HG03064 (cell line): ENCODE results near the gene HEXB.
"Not testable (repeated sequence)": the region's sequence is repeated elsewhere in the genome, so short reads cannot be mapped to it uniquely, and the experiment has no call there.

Source experiments
- ATAC-seq: cut with Tn5 transposase; IDR thresholded peaks from one replicate; pipeline ENCODE4 v1.9.1; 2021; ENCODE audit warnings: low read depth; ENCODE audit not compliant: unreplicated experiment

HEXB gene

DNA sequence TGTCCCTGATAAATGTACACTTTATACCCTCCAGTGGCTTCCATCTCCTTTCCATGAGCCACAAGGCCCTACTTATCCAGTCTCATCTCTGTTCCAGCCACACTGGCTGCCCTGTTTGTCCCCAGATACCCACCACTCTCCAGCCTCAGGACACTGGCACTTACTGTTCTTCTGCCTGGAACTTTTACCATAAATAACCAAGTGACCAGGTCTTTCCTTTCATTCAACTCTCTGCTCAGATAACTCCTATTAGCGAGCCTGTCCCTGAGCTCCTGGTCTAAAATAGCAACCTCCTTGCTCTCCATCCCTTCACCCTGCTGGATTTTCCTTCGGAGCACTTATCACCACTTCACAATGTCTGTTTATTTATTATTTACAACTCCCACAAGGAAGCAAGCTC is 27.9 kb upstream of the HEXB start:
- no peak for ATAC-seq

DNA sequence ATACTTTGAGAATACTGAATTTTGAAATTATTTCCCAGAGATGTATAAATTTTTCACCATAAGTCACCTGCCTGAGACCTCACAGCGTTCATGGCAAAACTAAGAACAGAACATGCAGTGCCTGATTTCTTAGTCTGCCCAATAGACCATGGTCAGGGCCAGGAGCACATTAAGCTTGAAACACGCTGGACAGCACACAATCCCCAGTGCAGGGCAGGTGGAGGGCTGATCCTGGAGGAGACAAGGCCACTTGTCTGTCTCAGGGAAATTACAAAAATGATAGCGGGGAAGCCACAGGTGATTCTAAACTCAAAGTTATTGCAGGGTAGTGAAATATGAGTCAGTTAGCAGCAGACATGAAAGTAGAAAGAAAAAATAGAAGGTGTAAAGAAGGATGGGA is 25.9 kb upstream of the HEXB start:
- no peak for ATAC-seq

DNA sequence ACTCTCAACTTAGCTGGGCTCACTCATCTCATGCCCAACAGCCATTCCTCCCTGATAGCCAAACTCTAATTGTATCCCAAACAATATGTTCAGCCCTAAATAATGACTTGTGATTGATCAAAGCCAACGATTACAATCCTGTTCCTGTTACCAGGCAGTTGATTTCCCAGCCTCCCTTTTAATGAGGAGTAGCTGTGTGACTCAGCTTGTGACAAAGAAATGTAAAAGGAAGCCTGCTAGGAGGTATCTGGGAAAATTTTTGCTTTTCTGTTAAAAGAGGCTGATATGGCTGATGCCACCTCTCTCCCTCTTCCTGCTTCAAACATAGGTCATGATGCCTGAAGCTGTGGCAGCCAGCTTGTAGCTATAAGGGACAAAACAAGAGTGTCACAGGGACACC is 24.9 kb upstream of the HEXB start:
- ATAC-seq: no peak

DNA sequence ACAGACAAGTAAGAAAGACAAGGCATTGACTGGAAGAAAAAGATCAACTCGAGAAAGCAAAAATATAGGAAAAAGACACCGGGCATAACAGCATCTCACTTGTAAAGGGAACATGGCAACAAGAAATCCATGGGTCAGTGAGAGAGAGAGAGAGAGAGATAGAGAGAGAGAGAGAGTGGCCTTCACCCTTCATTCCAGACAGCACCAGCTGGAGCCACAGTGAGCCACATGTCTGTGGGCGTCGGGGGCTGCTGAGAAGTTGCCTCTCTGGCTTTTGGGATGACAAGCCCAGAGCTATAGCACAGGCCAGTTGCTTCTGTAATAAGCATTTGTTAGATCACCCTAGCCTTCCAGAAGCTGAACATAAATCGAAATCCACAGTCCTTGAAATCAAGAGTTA is 24.2 kb upstream of the HEXB start:
- no peak for ATAC-seq

DNA sequence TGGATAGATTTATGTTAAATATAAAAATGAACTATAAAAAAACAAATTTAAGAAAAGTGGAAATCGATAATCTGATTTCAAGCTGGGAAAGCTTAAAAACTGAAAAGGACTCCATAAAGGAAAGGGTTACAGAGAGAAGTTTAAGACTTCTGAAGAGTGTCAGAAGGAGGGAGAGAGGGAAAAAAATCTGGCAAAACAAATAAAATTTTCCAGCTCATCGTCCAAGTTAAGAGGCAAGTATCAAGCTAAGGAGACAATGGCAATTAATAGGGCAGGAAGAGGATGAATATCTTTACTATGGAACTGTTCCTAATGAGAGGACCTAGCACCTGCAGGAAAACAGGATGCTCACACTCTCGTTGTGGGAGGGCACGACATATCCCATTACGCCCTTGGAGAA is 20.5 kb upstream of the HEXB start:
- ATAC-seq: no peak

DNA sequence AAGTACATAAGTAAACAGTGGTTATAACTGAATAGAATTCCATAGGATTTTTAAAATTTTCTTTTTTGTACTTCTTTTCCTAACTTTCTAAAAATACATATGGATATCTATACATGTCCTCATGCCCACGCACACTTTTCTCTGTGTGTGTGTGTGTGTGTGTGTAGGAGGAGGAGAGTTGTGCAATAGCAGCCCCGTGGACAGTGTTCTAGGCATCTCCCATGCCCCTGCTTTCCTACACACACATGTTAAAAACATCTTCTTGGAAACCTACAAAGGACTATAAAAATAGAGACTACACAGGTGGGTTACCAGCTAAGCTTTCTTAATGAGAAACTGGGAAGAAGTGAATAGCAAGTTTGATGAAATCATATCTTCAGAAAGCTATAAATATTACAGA is 19.8 kb upstream of the HEXB start:
- no peak for ATAC-seq

DNA sequence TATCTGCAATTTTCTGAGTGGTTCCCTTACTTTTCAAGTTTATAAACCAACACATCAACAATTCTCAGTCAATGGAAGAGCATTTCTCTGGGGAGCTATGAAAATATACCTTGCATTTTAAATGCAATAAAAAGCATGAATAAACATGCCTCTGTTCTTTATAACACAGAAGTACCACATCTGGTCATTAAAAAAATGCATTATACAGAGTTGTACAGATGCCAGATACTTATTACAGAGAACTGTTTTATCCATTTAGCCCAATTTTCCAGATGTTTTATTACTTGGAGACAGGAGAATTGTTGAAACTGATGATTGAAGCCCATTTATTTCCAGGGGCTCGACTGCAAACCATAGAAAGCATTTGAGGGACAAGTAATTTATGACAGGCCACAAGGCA is 19.2 kb upstream of the HEXB start:
- no peak for ATAC-seq

DNA sequence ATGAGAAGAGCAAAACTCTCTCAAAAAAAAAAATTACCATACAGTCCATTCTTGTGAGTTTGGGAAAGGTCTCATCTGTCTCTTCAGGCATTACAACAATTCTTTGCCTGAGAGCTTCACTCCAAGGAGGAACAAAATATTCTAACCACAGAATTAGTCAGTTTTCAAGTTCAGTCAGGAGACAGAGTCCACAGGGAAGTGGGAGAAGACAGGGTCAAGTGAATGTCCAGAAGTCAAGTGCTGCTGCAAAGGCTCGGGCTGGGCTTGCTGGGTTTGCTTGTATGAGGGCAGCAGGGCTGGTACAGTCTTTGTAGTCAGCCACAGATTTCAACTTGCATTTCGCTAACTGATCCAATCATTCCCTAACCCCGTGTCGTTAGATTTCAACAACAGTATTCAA is 17.6 kb upstream of the HEXB start:
- ATAC-seq: no peak

DNA sequence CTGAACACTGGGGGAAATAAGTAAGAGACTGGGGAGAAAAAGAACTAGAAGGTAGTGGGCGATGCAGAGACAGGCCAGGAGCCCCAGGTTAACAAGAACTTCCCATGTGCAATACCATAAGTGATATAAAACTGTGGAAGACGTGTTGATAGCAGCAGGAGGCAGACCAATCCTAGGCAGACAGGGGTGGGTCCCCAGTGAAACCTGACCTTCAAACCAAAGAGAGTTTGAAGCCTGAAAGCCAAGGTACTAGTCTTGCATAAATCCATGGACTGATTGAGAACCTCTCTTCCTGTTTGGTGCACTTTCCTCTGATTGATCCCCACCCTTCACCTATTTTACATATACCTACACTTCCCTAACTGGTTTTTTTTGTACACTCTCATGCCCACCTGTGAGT is 15.2 kb upstream of the HEXB start:
- no peak for ATAC-seq

DNA sequence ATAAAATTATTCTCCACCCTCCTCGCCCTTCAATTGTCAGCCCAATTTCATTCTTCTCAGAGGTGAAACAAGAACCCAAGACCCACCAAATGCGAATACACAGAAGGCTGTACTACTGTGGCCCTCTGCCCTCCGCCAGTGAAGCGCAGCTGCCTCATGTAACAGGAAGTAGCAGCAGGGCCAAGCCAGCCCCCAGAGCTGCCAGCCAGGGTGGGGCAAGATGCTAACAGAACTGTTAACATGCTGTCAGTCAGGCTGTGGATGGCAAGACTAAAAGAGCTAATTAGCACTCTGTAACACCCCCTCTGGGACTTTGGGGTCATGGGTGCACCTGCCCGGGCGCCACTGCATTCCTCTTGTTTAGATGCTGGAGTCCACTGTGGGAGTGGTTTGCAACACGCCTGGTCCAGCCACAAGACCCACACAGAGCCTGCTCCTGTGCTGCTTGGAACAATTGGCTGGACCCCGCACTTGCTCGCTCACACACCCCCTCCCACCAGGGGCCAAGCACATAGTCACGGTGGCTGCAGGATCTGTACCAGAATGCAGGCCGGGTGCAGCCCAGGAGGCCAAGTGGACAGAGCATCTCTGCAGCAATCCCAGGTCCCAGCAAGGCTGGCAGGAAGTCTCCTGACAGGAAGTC is 14.5 kb upstream of the HEXB start:
- no peak for ATAC-seq

DNA sequence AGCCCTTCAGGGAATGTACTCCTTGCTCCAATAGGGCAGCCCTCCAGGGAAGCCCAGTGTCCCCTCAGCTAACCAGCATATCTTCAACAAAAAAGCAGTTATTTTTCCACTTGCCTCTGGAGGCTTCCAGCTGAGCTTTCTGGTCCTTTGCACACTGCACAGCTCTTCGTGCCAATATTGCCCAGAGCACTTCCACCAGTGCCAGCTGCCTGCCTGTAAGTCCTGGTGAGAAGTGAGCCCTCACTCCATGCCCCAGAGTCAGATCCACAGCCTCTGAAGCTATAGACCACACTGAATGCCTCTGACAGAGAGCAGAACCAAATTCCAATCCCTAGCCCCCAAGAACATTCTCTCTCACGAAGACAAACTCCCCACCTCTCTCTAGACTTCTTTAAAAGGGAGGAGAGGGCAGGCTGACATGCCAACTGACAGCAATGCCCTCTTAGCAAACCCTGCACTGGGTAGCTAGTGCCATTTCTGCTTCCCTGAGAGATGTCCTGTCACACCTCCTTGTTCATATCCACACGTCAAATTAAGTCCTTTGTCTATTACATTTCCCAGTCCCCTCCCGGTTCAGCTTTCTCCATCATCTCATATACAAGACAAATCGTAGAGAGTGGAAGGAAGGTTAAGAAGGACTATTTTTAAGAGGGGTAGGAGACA is 12.7 kb upstream of the HEXB start:
- ATAC-seq: no peak

DNA sequence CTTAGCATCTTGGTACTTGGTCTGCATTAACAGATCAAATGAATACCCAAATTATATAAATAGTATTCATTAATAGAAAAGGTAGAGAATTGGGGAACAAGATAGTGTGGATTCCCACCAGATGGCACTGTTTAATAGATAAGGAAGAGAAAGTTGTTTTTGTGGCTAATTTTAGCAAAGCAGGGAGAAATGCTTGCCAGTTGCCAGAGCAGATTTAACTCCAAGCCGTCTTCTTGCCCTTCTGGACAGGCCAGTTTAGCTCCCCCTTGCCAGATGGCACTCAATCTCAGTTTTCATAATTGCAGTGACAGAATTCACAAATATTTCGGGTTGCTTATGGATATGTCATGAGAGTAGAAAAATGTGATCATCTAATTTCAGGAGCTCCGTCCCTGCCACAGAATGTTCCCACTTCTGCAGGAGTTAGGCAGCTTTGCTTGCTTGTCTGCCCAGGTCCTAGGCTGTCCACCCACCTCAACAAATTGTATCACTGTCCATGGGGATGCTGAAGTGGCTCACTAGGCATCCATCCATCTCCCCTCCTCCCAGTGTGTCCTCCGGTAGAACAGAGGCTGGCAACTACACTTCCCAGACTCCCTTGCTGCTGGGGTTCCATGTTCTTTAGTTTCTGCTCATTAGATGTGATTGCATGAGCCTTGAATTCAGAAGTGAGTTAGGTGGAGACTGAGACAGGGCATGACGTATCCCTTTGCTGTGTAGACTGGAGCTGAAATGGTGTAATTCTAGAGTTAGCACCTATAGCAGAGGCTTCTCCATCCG is 11.8 kb upstream of the HEXB start:
- ATAC-seq: no peak

DNA sequence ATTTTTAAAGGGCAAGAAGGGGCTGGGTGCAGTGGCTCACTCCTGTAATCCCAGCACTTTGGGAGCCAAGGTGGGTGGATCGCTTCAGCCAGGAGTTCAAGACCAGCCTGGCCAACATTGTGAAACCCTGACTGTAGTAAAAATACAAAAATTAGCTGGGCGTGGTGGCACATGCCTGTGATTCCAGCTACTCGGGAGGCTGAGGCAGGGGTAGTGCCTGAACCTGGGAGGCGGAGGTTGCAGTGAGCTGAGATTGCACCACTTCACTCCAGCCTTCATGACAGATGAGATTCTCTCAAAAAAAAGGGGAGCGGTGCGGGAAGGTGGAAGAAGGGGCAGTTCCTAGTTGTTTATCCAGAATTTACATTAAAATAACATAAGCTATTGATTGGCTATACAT is 8.6 kb upstream of the HEXB start:
- not testable (repeated sequence) for ATAC-seq

DNA sequence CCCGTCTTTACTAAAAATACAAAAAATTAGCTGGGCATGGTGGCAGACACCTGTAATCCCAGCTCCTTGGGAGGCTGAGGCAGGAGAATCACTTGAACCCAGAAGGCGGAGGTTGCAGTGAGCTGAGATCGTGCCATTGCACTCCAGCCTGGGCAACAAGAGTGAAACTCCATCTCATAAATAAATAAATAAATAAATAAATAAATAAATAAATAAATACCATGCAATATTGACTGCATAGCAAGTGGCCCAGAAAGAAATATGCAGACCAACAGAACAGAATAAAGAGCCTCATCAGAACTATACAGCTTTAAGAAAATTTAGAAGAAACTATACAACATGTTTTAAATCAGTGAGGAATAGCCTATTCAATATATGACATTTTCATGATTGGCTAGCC is 6.9 kb upstream of the HEXB start:
- not testable (repeated sequence) for ATAC-seq

DNA sequence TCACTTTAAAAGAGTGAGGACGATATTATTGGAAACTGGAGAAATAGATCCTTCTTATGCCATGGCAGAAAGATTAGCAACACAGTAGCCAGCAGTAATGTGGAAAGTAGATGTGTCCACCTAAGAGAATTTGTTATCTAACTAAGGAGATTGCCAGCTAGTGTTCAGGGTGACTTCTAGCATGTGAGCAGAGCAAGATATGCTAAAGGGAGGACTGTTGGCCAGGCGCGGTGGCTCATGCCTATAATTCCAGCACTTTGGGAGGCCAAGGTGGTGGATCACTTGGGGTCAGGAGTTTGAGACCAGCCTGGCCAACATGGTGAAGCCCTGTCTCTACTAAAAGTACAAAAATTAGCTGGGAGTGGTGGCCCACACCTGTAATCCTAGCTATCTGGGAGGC is 5.7 kb upstream of the HEXB start:
- not testable (repeated sequence) for ATAC-seq

DNA sequence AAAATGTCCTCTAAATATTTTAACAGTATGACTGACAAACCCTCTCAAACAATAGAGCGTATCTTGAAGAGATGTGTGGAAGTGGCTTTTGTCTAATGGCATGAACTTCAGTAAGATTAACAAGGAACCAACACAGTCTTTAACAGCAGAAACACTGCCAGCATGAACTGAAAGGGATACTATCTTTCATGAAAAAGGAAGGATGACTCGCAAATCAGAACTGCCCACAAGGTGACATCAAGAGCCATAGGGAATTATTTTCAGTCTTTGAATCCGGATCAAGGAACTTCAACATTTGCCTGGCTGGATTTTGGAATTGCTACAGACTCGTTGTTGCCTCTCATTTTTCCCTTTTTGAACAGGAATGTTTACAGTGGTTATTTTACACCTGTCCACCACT is 5.1 kb upstream of the HEXB start:
- no peak for ATAC-seq

DNA sequence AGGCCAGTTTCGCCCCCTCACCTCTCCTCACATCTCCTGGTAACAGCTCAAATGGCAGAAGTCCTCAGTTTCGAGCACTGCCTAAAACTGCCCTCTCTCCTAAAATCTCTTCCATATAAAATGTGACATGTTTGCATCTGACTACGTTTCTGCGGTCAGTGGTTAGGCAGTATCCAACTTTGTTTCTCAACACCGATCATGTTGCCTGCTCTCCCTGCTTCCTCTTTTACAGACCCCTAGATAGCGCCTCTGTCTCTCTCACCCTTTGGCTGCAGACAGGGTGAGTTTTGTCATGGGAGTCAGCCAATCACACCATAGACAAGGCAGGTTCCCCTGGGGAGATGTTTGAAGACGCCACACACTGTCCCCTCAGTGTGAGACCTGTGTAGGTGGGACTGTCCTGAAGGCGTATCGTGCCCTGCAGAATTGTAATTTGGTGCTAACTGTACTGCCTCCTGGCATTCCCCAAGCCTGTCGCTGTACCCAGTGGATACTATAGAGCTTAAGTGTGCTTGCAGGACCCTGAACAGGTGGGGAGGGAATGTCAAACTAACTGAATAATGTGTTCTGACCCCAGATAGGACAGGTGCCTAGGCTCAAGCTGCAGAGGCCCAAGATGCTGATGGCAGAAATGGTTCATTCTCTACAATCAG is 1.1 kb downstream of the HEXB start:
- ATAC-seq: peak; percentile 50

DNA sequence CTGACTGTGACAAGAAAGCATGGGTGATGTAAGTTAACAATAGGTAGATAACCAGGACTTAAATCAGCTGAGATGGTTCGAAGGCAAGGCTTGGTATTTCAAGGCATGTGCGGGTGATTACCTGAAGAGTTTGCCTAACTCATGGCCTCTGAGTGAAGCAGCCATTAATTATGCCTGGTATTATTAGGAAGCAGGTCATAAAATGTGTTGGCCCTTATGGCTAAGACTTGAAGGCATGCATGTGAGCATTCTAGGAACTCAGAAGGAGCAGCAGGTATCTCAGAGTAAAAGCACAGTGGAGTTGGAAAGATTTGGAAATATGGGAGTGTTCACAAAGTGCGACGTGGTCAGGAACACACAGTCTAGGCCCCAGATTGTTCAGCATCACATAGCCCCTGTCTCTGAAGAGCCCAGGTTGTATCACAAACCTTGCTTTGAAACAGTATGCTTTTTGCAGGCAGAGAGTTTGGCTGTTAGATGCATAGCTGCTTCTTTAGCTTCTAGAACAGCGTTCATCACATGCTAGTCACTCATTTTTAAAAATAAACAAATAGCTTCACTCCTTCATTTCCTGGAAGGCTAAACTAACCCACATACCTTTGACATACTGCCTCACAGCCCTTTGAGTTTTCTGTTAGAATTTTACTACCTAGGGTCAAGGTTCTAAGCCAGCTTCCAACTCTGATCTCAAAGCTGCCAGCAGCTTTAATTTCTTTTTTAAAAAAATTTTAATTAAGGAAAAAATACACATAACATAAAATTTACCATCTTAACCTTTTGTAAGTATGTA is 2.1 kb downstream of the HEXB start:
- ATAC-seq: no peak

DNA sequence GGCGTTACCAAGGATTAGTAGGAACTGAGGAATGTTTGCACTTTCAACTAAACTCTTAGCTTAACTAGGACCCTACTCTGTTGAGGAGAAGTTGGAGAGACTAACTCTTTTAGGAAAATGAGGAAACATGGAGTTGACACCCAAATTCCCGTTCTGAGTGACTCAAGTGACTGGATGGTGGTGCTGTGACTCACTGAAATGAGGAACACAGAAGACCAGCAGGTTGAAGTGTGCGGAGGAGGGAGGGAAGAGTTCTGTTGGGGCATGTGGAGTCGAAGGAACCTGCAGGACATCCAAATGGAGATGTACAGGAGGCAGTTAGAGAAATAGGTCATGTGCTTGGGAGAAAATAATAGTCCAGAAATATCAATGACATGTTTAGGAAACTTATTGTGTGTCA is 8.2 kb downstream of the HEXB start:
- no peak for ATAC-seq

DNA sequence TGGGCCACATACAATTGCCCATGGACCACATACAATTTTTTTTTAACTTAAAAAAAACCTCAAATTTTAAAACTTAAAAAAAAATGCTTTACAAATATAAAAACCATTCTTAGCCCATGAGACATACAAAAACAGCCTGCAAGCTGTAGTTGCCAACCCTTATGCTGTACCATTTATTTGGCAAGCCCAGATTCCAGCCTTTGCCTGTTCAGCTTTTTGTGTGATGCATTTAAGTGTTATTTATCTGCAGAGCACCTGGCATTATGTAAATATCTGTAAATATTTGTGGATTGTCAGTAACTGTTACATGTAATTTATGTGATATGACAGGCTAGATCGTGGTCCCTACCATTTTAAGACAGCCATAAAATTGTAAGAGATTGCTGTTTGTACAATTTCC is 32.6 kb downstream of the HEXB start:
- no peak for ATAC-seq

DNA sequence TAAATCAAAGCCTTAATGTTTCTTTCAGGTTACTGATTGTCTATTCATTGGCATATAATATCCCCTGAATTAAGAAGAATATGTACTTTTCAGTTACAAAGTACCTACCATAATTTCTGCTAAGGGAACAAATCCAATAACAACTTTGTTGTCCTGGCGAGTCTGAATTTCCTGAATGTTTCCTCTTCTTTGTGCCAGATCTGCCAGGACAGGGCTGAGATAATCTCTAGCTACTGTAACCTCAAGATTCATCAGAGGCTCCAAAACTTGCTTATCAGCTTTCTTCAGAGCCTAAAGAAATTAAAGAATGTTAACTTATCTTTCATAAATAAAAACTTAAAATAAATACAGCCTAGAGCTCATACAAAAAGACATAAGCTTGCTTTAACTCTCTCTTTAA is 37.2 kb downstream of the HEXB start:
- no peak for ATAC-seq
